Right renal cortex interstitium (tissue), 3 donors: Measurements from ENCODE around the gene VTI1A. TPM values are rescaled to one million over a fixed set of nuclear protein-coding genes. Genes with fewer than 3 reads are reported as not detected.

Experiments
- DNase-seq, 3 donors: peaks; one replicate each; pipeline ENCODE4 v3.0.0-alpha.2; 2013; ENCODE audit warnings: low read depth in 3 of 3, low spot score in 2 of 3
- polyA plus RNA-seq, 3 donors: library from polyadenylated mRNA; unstranded; fragments of 120-200 nt; gene quantifications; one replicate each; pipeline ENCODE4 v1.2.1, GENCODE V29; 2013; ENCODE audit not compliant: insufficient read length in 3 of 3

The VTI1A gene
- polyA plus RNA-seq, 3 donors = 22.3 to 24.8 (median 23.8) TPM

GRCh38 chr10:112816891-112817290 lies 369.9 kb downstream of the VTI1A start:
- no peak for DNase-seq

DNA sequence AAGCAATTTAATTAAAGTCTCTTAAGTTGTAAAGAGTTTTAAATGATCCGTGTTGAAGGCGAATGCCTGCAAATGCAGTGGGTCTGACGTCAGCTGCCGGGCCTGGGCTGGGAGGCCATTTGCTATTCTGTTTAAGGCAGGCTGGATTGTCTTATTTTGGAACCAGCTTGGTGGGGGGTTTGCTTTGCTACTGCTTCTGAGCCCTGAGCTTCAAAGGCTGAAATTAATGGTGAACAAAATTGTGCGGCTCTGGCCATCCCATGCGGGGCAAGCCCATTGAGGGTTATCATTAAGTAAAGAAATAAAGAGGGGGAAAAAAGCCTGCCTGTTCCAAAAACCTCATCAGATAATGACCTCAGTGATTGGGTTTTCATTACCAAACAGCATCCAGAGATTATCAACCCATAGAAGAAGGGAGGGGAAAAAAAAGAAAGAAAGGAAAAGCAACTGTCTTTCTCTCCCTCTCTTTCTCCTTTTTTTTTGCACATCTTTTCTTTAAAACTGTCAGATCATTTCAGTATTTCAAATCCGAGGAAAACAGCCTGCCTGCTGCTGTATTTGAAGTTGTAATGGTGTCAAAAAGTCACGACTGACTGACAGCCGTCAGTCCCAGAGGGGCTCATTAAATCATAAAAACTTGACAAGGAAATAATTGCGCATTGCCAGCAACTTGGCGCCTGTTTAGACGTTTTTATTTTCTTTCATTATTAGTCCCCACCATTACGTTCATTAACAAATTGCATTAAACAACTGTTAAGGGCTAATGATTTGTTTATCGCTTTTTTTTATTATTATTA lies 371.2 kb downstream of the VTI1A start:
- DNase-seq = no peak

DNA sequence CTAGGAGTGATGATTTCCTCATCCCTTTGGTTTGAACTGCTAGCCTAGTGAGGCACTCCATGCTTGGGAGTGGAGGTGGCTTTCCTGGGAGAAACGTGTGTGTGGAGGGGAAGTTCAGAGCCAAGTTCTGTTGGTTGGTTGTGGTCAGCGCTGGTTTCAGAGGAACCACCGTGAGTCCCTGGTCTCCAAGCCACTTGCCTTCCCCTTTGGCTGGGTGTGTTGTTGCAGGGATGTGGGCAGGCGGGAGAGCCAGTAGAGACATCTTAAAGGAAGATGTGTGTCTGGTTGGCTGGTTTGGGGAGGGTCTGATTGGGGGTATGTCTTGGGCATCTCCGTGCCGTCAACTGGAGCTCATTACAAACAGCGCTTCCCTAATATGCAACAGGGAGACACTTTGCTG lies 372.2 kb downstream of the VTI1A start:
- no peak for DNase-seq

DNA sequence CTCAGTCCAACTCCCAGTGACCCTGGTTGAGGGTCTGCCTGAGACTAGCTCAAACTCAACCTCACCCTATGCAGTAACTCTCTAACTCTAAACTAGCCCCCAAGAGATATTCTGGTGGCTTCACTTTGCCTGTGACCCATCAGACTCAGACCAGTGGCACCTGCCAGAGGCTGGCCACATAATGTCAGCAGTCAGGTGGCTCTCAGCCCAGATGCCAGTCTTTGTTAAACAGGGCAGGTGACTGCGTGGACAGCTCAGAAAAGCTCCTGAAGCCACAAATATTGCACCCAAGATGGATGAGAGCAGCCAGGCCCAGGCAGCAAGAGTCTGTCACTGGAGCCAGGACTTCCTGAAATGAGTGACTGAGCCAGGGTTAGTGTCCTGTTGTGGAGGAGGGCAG lies 373.3 kb downstream of the VTI1A start:
- DNase-seq = no peak

DNA sequence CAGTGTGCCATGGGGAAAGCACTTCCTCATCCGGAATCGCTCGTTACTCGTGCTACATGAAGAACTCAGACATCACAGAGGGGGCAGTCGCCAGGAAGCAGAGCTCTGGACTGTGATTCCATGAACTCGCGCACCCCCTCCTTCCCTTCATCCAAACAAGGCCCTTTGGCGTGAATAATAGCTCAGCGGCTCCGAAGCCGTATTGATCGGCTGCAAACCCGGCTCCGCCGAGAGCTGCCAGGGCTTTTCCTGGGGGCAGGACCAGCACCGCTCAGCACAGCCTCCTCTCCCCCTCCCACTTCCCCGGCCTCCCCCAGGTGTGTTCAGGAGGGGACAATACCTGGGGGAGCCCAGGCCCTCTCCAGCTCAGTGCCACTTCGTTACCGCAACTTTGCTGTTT lies 374.0 kb downstream of the VTI1A start:
- no peak for DNase-seq

- DNase-seq = no peak
Measured at GRCh38 chr10:112821663-112822062, 374.6 kb downstream of the VTI1A start.

DNA sequence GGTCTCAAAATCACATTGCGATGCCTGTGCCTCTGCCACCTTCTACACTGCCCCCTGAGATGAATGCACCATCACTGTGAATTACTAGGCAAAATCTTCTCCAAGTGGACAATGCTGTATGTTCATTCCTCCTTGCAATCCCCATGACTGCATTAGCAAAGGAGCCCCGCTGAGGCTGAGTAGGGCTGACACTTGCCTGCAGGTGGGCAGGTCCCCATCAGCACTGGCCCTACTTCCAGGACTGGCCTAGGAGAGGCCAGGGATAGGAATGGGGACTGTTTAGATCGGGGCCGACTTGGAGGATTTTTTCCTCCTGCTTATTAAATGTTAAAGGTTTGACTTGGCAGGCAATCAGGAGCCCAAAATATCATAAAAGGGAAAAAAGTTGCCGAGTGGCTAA lies 376.0 kb downstream of the VTI1A start:
- no peak for DNase-seq

GRCh38 chr10:112823604-112824003 lies 376.6 kb downstream of the VTI1A start:
- DNase-seq = no peak

DNA sequence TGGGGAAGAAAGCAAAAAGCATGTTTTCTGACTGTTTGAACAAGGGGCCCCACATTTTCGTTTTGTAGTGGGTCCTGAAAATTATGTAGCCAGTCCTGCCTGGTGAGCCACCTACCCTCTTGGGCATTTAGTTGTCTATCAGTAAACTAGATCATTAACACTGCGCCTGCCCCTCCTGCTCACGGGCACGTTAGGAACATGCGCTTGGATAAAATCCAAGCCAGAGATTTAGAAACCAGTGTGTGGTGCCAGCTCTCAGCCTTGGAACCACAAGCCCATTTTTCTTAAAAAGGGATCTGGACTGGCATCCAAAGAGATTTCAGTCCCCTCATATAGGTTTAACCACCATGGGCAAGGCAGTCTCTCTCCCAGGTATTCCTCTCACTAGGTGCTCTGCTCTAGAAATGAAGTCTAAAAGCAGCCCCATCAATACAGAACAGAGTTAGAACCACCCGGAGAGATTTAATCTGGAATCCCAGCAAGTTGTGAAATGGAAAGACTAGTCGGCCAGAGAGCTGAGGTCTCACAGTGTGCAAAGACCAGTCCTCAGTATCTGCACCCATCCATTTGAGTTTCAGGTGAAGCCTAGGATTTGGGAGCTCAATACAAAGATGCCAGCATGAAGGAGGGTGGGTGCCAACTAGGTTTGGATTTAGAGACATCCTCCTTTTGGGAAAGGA lies 379.1 kb downstream of the VTI1A start:
- no peak for DNase-seq

GRCh38 chr10:112827086-112827485 lies 380.1 kb downstream of the VTI1A start:
- DNase-seq = no peak

GRCh38 chr10:112827951-112828350 lies 380.9 kb downstream of the VTI1A start:
- no peak for DNase-seq

- DNase-seq = no peak
Measured at GRCh38 chr10:112831859-112832258, 384.8 kb downstream of the VTI1A start.

DNA sequence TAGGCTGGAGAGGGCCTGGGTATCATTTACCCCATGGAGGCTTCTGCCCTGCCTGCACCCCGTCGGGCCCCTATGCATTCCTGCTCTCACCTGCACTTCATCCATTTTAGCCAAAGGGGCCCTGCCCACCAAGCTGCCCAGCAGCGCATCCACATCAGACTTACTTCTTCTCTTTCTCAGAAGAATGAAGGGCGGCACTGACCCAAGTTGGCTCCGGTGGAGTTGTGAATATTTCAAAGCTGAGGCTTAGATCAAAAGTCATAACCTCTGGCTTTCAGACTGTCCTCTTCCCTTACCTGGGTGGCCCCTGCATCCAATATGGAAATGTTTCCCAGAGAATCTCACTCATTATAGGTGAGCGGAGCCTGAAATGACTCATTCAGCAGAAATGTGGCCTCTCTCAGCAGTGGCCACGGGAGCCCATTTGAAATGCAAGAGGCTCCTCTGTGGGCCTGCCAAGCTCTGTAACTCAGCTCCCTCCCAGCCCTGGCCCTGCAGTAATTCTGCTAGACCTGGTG lies 385.4 kb downstream of the VTI1A start:
- no peak for DNase-seq

GRCh38 chr10:112832959-112833358 lies 385.9 kb downstream of the VTI1A start:
- DNase-seq = no peak

DNA sequence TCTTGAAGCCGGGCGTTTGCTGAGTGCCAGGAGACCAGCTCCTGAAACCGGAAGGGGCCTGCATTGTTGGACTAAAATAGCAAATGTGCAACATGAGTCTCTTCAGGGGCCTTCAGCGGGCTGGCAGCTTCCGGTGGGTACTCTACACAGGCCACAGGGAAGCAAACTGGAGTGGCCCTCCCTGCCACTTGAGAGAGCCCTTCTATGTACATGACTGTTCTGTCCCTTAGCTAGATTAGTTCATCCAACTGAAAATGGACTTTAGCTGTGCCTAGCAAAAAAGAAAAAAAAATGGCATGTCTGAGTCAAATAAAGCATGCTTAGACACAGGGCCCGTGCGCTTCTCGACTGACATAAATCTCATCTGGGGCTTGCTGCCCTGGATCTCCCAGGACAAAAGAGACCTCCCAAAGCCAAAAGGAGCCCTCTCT lies 387.8 kb downstream of the VTI1A start:
- DNase-seq = no peak

DNA sequence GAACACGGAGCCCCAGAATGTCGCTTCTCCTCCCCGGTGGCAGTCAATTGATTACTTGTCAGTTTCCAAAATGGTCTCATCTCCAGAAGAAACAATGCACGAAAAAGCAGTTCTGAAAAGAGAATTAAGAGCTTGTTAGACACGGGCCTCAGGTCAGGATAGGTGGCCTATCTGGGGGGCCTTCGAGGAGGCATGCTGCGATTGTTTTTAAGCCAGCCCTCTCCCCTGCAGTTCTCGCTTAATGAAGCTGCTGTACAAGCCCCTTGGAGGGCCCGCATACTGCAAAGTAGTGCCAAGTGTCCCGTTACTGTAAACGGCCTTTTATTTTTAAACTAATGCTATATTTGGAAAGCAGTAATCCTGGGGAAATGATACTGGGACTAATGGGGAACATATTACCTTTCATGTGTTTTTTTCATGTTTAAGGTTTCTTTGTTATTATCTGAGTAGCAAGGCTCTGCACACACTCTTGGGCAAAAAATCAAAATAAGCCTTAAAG lies 388.3 kb downstream of the VTI1A start:
- DNase-seq = no peak

DNA sequence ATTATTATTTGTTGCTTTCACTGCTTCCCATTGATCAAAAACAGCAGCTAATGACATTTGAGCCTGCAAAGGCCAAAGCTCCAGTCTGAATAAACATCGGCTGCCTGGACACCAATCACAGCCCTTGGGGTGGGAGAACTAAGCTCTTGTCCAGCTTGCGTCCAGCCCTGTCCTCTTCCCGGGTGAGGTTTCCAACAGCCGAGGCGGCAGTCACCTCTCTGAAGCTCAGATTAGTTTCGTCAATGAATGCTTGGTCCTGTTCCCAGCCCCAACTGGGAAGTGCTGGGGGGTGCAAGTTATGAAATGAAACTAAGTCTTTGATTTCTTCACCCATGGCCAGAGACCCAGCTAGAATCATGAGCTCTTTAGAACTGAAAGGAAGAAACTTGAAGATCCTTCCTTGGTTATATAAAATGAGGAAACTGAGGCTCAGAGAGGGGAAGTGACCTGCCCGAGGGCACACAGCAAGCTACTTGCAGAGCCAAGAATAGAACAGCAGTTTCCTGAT lies 389.0 kb downstream of the VTI1A start:
- DNase-seq = no peak

DNA sequence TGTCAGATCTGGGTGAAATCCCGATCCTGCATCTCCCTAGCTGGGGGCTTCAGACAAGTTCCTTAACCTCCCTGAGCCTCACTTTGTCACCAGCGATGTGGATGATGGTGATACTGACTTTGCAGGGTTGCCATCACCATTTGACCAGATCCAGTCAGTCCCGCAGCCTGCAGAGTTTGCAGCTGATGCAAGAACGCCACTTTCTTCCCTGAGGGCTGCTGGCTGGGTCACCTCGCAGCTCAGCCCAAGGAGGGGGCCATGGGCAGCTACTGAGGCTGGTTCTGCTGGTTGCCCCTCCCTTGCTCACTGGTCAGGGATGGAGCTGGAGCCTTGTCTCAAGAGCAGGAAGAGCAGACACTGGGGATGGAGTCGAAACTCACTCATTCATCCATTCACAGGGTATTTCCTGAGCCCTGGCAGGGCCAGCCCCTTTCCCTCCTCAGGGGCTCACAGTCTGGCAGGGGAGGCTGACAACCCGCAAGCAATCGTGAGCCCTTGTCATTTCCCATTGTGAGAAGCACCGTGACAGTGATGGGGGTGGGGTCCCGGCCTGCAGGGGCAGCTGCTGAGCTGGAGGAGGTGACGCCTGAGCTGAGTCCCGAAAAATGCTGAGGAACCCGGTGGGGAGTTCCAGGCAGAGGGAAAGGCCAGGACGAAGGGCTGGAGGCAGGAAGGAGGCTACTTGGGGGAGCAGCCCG lies 391.9 kb downstream of the VTI1A start:
- DNase-seq = no peak

- no peak for DNase-seq
Measured at GRCh38 chr10:112839928-112840654, 393.1 kb downstream of the VTI1A start.

DNA sequence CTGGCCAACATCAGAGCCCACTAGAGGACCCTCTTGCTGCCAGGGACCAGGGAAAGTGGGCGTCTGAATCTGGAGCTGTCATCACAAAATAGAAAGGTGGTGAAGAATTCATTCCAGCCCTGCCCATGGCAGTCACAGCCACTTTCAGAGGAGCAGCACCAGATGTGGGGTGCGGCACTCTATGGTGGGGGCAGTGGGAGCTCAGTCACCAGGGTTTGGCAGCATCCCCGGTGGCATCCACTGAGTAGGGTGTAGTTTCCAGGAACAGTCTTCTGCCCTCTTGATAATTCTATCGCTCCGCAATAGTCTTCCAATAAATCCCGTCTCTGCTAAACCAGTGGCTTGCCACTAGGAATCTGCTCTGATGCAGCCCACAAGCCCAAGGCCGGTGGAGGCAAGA lies 394.5 kb downstream of the VTI1A start:
- no peak for DNase-seq
